Activated CD4-positive, alpha-beta T cell treated with anti-CD3 and anti-CD28 coated beads, Interleukin-2, amount 50 U/mL, for 16 hours (primary cell): ENCODE measurements around the gene DHX29.

Source experiments
- DNase-seq: peaks from one replicate; pipeline ENCODE4 v3.0.0-alpha.2; 2020

DHX29 gene

GRCh38 chr5:55316289-55316688 lies 8.8 kb upstream of the DHX29 start:
- DNase-seq = no peak

GRCh38 chr5:55313870-55314617 lies 6.5 kb upstream of the DHX29 start:
- no peak for DNase-seq

- DNase-seq = peak; percentile 25
Observed at GRCh38 chr5:55308254-55308836, 851 bp upstream of the DHX29 start.

GRCh38 chr5:55306641-55307382 lies 682 bp downstream of the DHX29 start:
- DNase-seq = no peak

- DNase-seq = no peak
Observed at GRCh38 chr5:55305345-55305744, 2.1 kb downstream of the DHX29 start.

- no peak for DNase-seq
Observed at GRCh38 chr5:55304584-55304983, 2.9 kb downstream of the DHX29 start.

- DNase-seq = no peak
Observed at GRCh38 chr5:55303238-55303690, 4.2 kb downstream of the DHX29 start.

GRCh38 chr5:55300890-55301289 lies 6.6 kb downstream of the DHX29 start:
- no peak for DNase-seq

- DNase-seq = no peak
Observed at GRCh38 chr5:55294935-55295334, 12.6 kb downstream of the DHX29 start.

- no peak for DNase-seq
Observed at GRCh38 chr5:55290991-55291390, 16.5 kb downstream of the DHX29 start.

GRCh38 chr5:55289808-55290207 lies 17.7 kb downstream of the DHX29 start:
- no peak for DNase-seq

- no peak for DNase-seq
Observed at GRCh38 chr5:55286411-55286933, 21.0 kb downstream of the DHX29 start.

GRCh38 chr5:55278778-55279177 lies 28.7 kb downstream of the DHX29 start:
- no peak for DNase-seq

- no peak for DNase-seq
Observed at GRCh38 chr5:55276771-55277170, 30.7 kb downstream of the DHX29 start.

GRCh38 chr5:55258339-55258738 lies 49.2 kb downstream of the DHX29 start:
- DNase-seq = no peak

GRCh38 chr5:55254802-55255201 lies 52.7 kb downstream of the DHX29 start:
- DNase-seq = no peak

GRCh38 chr5:55250064-55250463 lies 57.4 kb downstream of the DHX29 start:
- DNase-seq = no peak

GRCh38 chr5:55241746-55242145 lies 65.7 kb downstream of the DHX29 start:
- DNase-seq = no peak

- DNase-seq = no peak
Observed at GRCh38 chr5:55236800-55237199, 70.7 kb downstream of the DHX29 start.

- DNase-seq = no peak
Observed at GRCh38 chr5:55234121-55234700, 73.3 kb downstream of the DHX29 start.

- DNase-seq = peak; percentile 74
Observed at GRCh38 chr5:55232985-55233928, 74.2 kb downstream of the DHX29 start, which contains the start of gene CCNO. Gene CCNO, minus strand, starts transcription at chr5:55233608. Its CDS starts 85 bp downstream, at chr5:55233523.
